ENCODE results near the gene ZDHHC8. TPM values are rescaled to one million over a fixed set of nuclear protein-coding genes. Genes with fewer than 3 reads are reported as not detected.

The ZDHHC8 gene
- total and polyA plus RNA-seq, 5 experiments from 2014 or later, result 1.4 to 99.2 (median 4.6) TPM

DNA sequence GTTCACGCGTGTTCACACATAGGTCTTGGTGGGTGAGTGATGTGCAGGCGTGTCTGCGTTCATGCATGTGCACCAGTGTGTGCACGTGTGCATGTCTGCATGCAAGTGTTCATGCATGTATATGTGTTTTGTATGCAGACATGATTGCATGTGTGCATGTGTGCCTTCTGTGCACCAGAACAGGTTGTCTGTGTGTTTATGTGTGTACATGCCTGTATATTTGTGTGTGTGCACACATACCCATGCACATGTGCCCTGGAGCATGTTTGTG, 4.9 kb downstream of the ZDHHC8 start:
- H3K27me3 Mint-ChIP-seq, result no peaks in the 10 kb centered on the region
- ATAC-seq (no peak), DNase-seq (no peak)
- peaks cover 13 to 46% (median 39%) of the 10 kb centered on the region in 4 donors for H3K4me1 Mint-ChIP-seq
- H3K9me3 Mint-ChIP-seq, result no peaks in the 10 kb centered on the region
- peaks cover 0 to 7% (median 0%) of the 10 kb centered on the region in 3 donors for H3K36me3 Mint-ChIP-seq
- peak overlapping the region in 1 of 10 donors; percentile 12 for H3K4me3 Mint-ChIP-seq
- POLR2A ChIA-PET, result no interaction called here
- peak overlapping the region in 2 of 10 donors; percentile 34 to 48 for H3K27ac Mint-ChIP-seq

DNA sequence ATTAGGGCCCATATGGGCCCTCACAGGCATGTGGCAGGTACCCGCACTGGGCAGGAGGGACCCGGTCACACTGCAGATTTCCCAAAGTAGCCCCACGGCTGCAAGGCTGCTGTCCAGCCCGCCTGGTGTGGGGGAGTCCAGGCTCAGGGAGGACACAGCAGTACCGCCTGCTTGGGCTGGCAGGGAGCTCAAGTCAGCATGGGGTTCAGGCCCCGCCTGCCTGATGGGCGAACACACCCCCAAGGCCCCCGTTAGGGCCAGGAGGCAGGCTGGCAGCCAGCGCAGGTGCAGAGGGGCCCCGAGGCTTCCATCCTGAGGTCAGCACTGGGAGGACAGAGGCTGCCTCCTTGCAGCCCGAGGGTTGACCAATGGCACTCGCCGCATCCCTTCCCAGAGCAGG, 5.5 kb downstream of the ZDHHC8 start:
- peaks cover 0 to 7% (median 0%) of the 10 kb centered on the region in 3 donors for H3K36me3 Mint-ChIP-seq
- H3K27me3 Mint-ChIP-seq, result no peaks in the 10 kb centered on the region
- ATAC-seq, result no peak
- H3K4me3 Mint-ChIP-seq, result no peak overlapping the region
- no peak for DNase-seq
- no peaks in the 10 kb centered on the region for H3K9me3 Mint-ChIP-seq
- peak overlapping the region in 2 of 10 donors; percentile 19 to 48 for H3K27ac Mint-ChIP-seq
- peaks cover 13 to 46% (median 39%) of the 10 kb centered on the region in 4 donors for H3K4me1 Mint-ChIP-seq
- POLR2A ChIA-PET, result no interaction called here

DNA sequence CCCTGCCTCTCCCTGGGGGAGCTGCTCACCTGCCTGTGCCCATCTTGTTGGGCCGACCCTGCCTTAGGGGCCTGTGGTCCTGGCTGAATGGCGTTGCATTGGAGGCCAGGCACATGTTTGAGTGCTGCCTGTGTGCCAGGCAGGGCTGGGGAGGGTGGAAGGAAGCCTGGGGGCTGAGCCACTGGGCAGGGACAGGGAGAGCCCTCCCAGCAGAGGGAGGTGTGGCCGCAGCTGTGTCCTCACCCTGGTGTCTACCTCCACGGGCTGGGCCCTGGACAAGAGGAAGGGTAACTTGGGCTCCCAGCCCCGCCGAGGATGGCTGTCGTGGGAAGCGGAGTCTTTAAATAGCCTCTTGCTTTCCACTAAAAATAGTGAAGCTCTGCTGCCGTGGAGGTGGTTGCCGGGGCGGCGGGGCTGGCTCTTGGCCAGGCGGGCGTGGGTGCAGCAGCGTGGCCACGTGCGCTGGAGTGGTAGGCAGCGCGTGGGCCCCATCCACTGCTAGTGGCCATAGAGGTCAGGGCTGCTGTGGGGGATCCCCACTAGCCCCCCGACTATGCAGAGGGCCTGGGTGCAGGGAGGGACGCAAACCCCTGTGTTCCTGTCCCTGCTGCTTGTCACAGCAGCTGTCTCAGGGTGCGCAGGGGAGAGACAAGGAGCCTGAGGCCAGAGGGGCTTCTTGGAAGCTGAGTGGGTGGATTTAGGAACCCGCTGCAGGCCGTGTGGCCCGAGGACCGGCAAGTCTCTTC, 6.2 kb downstream of the ZDHHC8 start:
- Mint-ChIP-seq H3K4me3 (peak overlapping the region in 3 of 10 donors; percentile 14 to 45 (median 32)), H3K27ac (peak overlapping the region in 7 of 10 donors; percentile 19 to 66 (median 40)), H3K4me1 (peaks cover 13 to 41% (median 34%) of the 10 kb centered on the region in 4 donors), H3K27me3 (no peaks in the 10 kb centered on the region), H3K36me3 (peaks cover 0 to 7% (median 0%) of the 10 kb centered on the region in 3 donors), H3K9me3 (no peaks in the 10 kb centered on the region)
- POLR2A ChIA-PET, result no interaction called here
- DNase-seq, result no peak
- ATAC-seq, result no peak

DNA sequence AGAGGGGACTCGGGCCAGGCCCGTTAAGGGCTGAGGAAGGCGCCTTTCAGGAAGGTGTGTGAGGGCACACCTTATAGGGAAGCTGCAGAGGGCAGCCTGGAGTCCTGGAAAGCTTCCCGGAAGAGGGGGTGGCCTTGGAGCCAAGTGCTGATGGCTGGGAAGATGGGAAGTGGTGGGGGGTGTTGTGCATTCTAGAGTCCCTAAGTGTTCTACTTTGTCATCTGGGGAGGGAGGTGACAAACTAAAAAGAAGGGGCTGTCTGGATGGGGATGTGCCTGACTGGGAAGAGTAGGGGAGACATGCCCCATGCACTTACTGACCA, 6.8 kb downstream of the ZDHHC8 start:
- H3K36me3 Mint-ChIP-seq, result peaks cover 0 to 7% (median 0%) of the 10 kb centered on the region in 3 donors
- H3K27me3 Mint-ChIP-seq, result no peaks in the 10 kb centered on the region
- POLR2A ChIA-PET, result interaction anchor here (0.6 kb wide), 1 partner anchor 168 kb away, joined by 3 read pairs; no protein-coding TSS in a partner anchor
- H3K4me1 Mint-ChIP-seq, result peaks cover 12 to 35% (median 29%) of the 10 kb centered on the region in 4 donors
- ATAC-seq (no peak), DNase-seq (no peak)
- peak overlapping the region in 4 of 10 donors; percentile 40 to 66 (median 44) for H3K27ac Mint-ChIP-seq
- H3K4me3 Mint-ChIP-seq, result no peak overlapping the region
- H3K9me3 Mint-ChIP-seq, result no peaks in the 10 kb centered on the region

DNA sequence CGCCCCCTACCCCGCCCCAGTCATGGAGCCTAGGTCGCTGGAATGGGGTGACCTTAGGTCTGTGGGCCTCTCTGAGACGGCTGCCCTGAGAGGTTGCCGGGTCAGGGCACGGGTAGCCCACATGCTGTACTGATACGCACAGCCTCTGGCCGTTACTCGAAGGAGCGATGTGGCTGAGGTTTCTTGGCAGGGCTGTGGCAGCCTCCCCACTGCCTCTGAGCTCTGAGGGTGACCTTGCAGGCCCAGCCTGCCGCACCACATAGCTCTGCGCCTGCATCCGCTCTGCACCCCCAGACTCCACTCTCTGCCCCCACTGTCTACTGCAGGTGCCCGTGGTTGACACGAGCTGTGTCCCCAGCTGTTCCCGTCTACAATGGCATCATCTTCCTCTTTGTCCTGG, 7.3 kb downstream of the ZDHHC8 start:
- H3K4me1 Mint-ChIP-seq, result peaks cover 10 to 31% (median 24%) of the 10 kb centered on the region in 4 donors
- no peaks in the 10 kb centered on the region for H3K27me3 Mint-ChIP-seq
- H3K4me3 Mint-ChIP-seq, result peak overlapping the region in 1 of 10 donors; percentile 29
- no peaks in the 10 kb centered on the region for H3K9me3 Mint-ChIP-seq
- no peak for DNase-seq
- H3K36me3 Mint-ChIP-seq, result peaks cover 0 to 8% (median 0%) of the 10 kb centered on the region in 3 donors
- H3K27ac Mint-ChIP-seq, result peak overlapping the region in 2 of 10 donors; percentile 22 to 47
- POLR2A ChIA-PET, result interaction anchor here (0.6 kb wide), 1 partner anchor 169 kb away, joined by 3 read pairs; no protein-coding TSS in a partner anchor
- ATAC-seq, result no peak

DNA sequence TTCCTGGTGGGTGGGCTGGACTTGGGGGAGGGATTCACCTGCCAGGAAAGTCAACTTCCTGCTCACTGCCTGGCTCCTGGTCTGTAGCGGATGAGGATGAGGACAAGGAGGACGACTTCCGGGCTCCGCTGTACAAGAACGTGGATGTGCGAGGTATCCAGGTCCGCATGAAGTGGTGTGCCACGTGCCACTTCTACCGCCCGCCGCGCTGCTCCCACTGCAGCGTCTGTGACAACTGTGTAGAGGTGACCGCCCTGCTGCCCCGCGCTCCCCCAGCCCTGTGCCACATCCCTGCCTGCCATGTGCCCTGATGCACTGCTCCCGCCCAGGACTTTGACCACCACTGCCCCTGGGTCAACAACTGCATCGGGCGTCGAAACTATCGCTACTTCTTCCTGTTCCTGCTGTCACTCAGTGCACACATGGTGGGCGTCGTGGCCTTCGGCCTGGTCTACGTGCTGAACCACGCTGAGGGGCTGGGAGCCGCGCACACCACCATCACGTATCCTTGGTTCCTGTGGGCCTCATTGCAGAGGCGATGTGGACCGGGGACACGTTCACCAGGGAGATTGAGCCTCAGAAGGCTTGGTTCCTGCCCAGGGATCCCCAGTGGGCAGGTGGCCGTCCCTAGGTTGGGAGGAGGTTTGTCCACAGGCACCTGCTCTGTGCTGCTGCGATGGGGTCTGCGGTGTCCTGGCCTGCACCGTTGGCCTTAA, 7.9 kb downstream of the ZDHHC8 start:
- POLR2A ChIA-PET, result no interaction called here
- peak overlapping the region in 1 of 10 donors; percentile 22 for H3K27ac Mint-ChIP-seq
- H3K4me3 Mint-ChIP-seq, result peak overlapping the region in 2 of 10 donors; percentile 29 to 34
- ATAC-seq (no peak), DNase-seq (no peak)
- no peaks in the 10 kb centered on the region for H3K27me3 Mint-ChIP-seq
- H3K36me3 Mint-ChIP-seq, result peaks cover 0 to 10% (median 0%) of the 10 kb centered on the region in 3 donors
- H3K4me1 Mint-ChIP-seq, result peaks cover 10 to 25% (median 20%) of the 10 kb centered on the region in 4 donors
- H3K9me3 Mint-ChIP-seq, result no peaks in the 10 kb centered on the region

DNA sequence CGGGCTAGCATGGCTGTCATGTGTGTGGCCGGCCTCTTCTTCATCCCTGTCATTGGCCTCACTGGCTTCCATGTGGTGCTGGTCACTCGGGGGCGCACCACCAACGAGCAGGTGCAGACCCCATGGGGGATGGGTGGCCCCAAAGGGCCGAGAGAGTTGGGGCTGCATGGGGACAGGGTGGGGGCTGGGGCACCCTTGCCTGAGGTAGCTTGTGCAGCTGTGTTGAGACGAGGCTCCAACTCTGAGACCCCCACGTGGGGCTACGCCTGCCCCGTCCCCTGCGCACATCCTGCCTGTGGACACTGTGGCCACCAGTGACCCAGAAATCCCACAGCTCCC, 8.5 kb downstream of the ZDHHC8 start:
- ATAC-seq (no peak), DNase-seq (no peak)
- Mint-ChIP-seq H3K27ac (no peak overlapping the region), H3K27me3 (no peaks in the 10 kb centered on the region), H3K9me3 (no peaks in the 10 kb centered on the region), H3K36me3 (peaks cover 0 to 10% (median 0%) of the 10 kb centered on the region in 3 donors), H3K4me1 (peaks cover 10 to 21% (median 17%) of the 10 kb centered on the region in 4 donors), H3K4me3 (no peak overlapping the region)
- POLR2A ChIA-PET, result no interaction called here

DNA sequence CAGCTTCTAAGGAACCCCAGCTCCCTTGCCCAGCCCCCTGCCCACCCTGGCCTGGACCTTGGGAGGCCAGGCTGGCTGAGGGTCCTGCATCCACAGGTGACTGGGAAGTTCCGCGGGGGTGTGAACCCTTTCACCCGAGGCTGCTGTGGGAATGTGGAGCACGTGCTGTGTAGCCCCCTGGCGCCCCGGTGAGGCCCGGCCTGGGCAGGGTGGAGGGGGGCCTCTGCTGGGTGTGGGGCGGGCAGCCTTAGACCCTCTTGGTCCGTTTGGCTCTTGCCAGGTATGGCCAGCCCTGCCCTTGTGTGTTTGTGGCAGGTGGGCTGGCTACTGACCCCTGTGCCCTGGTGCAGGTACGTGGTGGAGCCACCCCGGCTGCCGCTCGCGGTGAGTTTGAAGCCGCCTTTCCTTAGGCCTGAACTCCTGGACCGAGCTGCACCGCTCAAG, 8.9 kb downstream of the ZDHHC8 start:
- Mint-ChIP-seq H3K27ac (no peak overlapping the region), H3K4me1 (peaks cover 9 to 19% (median 16%) of the 10 kb centered on the region in 4 donors), H3K4me3 (no peak overlapping the region), H3K9me3 (no peaks in the 10 kb centered on the region), H3K36me3 (peaks cover 0 to 10% (median 0%) of the 10 kb centered on the region in 3 donors), H3K27me3 (no peaks in the 10 kb centered on the region)
- ATAC-seq (no peak), DNase-seq (no peak)
- POLR2A ChIA-PET, result no interaction called here

DNA sequence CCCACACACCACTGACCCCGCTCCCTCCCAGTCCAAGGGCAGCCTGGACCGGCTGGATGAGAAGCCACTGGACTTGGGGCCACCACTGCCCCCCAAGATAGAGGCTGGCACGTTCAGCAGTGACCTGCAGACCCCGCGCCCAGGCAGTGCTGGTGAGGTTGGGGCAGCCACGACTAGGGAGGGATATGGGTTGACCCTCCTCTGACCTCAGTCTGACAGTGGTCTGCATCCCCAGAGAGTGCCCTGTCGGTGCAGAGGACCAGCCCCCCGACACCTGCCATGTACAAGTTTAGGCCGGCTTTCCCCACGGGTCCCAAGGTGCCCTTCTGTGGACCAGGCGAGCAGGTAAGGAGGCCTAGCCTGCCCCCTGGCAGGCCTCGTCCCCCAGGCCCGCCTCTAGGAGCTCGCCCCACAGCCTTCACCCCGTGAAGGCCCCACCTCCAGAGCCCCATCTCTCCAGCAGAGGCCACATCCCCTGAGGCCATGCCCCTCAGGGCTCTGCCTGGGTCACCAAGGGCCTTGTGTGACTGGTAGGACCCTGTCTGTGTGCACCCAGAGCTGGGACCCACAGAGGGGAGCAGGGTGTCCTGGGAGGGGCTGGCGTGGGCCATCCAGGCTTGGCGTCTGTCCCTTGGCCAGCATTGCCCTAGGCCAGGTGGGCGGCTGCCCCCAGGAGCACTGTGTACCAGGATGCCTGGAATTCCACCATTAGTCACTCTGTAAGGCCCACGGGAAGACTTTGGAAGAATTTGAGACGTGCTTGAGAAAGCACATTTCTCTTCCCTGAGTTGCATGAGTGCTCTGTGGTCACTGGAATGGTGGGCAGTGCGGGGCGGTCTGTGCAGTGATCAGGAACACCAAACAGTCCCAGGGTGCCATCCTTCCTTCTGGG, 9.8 kb downstream of the ZDHHC8 start:
- POLR2A ChIA-PET, result interaction anchor here (0.6 kb wide), 1 partner anchor 15 kb away, joined by 3 read pairs; no protein-coding TSS in a partner anchor
- peaks cover 0 to 10% (median 0%) of the 10 kb centered on the region in 3 donors for H3K36me3 Mint-ChIP-seq
- no peak for ATAC-seq
- no peak overlapping the region for H3K27ac Mint-ChIP-seq
- peaks cover 7 to 16% (median 12%) of the 10 kb centered on the region in 4 donors for H3K4me1 Mint-ChIP-seq
- H3K9me3 Mint-ChIP-seq, result no peaks in the 10 kb centered on the region
- no peak overlapping the region for H3K4me3 Mint-ChIP-seq
- H3K27me3 Mint-ChIP-seq, result no peaks in the 10 kb centered on the region
- no peak for DNase-seq

DNA sequence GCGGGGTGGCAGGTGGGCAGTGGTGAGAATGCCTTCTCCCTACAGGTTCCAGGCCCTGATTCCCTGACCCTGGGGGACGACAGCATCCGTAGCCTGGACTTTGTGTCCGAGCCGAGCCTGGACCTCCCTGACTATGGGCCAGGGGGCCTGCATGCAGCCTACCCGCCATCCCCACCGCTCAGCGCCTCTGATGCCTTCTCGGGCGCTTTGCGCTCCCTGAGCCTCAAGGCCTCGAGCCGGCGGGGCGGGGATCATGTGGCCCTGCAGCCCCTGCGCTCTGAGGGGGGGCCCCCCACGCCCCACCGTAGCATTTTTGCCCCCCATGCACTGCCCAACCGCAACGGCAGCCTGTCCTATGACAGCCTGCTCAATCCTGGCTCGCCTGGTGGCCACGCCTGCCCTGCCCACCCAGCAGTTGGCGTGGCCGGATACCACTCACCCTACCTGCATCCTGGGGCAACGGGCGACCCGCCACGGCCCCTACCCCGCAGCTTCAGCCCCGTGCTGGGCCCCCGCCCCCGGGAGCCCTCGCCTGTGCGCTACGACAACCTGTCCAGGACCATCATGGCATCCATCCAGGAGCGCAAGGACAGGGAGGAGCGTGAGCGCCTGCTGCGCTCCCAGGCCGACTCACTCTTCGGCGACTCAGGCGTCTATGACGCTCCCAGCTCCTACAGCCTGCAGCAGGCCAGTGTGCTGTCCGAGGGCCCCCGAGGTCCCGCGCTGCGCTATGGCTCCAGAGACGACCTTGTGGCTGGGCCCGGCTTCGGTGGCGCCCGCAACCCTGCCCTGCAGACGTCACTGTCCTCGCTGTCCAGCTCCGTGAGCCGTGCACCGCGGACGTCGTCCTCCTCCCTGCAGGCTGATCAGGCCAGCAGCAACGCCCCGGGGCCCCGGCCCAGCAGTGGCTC, 11.4 kb downstream of the ZDHHC8 start:
- Mint-ChIP-seq H3K27ac (no peak overlapping the region), H3K9me3 (no peaks in the 10 kb centered on the region), H3K36me3 (peaks cover 0 to 10% (median 0%) of the 10 kb centered on the region in 3 donors), H3K4me1 (peaks cover 2 to 5% (median 4%) of the 10 kb centered on the region in 4 donors), H3K4me3 (no peak overlapping the region), H3K27me3 (no peaks in the 10 kb centered on the region)
- DNase-seq (no peak), ATAC-seq (no peak)
- POLR2A ChIA-PET, result no interaction called here

DNA sequence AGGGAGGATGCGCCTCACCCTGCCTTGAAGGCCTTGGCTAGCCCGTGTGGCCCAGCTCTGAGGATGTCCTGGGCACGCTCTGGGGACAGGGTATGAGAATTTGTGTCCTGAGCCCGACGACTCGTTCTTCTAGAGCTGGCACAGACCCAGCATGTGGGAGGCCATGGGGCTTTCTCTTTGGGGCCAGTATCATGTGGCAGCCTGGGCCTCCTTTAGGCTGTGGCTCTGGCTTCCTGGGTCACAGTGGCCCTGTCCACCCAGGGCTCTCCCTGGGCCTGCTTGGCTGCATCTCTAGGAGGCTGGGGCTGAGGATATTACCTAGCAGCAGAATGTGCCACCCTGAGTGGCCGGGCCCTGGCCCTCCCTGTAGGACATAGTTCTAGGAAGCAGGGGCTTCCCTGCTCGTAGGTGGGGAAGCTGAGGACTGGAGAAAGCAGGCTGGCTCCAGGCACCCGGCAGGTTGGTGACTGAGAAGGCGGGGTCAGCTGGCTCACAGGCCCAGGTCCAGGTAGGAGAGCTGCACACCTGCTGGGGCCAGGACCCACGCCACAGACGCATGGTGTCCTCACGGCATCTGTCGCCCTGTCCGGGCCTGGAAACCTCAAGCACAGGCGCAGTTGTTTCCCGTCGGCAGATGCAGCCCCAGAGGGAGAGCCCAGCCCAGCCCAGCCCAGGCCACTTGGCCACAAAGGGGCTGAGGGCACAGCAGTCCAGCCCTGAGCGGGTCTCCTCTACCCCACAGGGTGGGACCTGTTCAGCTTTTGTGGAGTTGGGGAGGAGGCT, 12.5 kb downstream of the ZDHHC8 start:
- H3K4me3 Mint-ChIP-seq, result no peak overlapping the region
- H3K27me3 Mint-ChIP-seq, result no peaks in the 10 kb centered on the region
- H3K4me1 Mint-ChIP-seq, result peaks cover 0 to 4% (median under 1%) of the 10 kb centered on the region in 4 donors
- no peaks in the 10 kb centered on the region for H3K9me3 Mint-ChIP-seq
- no peak overlapping the region for H3K27ac Mint-ChIP-seq
- H3K36me3 Mint-ChIP-seq, result peaks cover 0 to 10% (median 0%) of the 10 kb centered on the region in 3 donors
- ATAC-seq (no peak), DNase-seq (no peak)
- POLR2A ChIA-PET, result no interaction called here
